HG03354 (cell line): ENCODE results near the gene MAP1A.

Experiments
- ATAC-seq: cut with Tn5 transposase; IDR thresholded peaks from one replicate; pipeline ENCODE4 v1.9.1; 2021; ENCODE audit warnings: mild to moderate bottlenecking; ENCODE audit not compliant: unreplicated experiment, poor library complexity, severe bottlenecking

The MAP1A gene

DNA sequence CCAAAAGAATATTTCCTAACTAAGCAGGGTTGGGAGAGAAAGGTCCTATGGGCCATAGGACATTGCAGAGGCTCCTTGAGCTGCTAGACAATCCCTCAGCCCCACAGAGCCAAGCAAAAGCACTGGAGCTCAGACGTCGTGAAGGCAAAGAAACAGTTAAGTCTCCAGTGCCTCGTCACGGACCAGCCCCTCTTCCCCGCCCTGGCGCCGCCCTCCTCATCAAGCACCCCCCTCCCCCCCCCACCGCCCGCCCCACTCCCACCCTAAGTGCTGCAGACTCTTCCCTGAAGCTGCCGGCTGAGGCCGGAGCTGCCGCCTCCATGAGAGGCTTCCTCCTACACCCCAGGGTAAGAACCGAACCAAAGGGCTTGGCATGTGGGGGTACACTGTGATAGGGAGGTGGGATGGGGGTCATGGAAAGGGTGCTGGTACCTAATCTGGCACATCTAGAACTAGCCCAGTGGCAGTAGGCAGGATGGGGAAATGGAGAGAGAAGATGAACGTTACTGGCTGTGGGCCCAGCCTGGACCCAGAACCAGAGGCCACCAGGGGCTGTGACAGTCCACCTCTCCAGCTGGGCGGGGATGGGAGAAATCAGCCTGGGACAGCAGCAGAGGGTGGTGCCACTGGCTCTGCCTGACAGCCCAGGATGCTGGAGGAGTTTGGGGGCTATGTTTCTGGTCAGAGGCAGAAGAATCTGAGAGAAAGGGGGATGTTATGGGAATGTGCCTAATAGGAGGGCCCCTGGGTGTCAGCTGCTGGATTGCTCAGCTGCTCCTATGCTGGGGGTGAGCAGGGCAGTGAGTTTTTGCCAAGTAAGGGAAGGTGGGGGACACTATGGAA lies at the start of gene MAP1A:
Gene MAP1A, plus strand, starts transcription at position 255 of the 843 bp plus-strand sequence. CDS start 3,866 bp downstream, outside the sequence.
- ATAC-seq: no peak

GRCh38 chr15:43469867-43470266 lies 47.5 kb upstream of the MAP1A start:
- no peak for ATAC-seq

DNA sequence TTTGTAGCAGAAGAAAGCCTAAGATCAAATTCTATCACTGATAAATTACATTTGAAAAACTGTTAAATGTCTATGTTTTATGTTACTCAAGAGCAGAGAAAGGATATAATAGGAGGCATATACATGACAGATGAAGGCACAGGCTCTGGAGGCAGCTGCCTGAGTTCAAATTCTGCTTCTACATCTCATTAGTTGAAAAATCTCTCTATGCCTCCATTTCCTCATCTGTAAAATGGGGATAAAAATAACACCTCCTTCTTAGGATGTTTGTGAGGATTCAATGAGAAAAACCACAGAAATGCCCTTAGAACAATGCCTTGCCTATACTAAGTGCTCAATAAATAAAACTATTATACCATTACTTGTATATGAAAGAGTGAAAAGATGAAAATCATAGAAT lies 45.4 kb upstream of the MAP1A start:
- no peak for ATAC-seq

DNA sequence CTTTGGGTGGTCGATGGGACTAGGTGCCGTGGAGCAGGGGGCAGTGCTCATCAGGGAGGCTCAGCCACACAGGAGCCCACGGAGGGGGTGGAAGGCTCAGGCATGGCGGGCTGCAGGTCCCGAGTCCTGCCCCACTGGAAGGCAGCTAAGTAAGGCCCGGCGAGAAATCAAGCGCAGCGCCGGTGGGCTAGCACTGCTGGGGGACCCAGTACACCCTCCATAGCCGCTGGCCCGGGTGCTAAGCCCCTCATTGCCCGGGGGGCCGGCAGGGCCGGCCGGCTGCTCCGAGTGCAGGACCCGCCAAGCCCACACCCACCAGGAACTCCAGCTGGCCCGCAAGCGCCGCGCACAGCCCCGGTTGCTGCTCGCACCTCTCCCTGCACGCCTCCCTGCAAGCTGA lies 43.5 kb upstream of the MAP1A start:
- no peak for ATAC-seq

GRCh38 chr15:43483297-43484128 lies 33.9 kb upstream of the MAP1A start:
- no peak for ATAC-seq

GRCh38 chr15:43484455-43484854 lies 33.0 kb upstream of the MAP1A start:
- ATAC-seq: no peak

- no peak for ATAC-seq
Measured at GRCh38 chr15:43487271-43487895, 30.0 kb upstream of the MAP1A start.

DNA sequence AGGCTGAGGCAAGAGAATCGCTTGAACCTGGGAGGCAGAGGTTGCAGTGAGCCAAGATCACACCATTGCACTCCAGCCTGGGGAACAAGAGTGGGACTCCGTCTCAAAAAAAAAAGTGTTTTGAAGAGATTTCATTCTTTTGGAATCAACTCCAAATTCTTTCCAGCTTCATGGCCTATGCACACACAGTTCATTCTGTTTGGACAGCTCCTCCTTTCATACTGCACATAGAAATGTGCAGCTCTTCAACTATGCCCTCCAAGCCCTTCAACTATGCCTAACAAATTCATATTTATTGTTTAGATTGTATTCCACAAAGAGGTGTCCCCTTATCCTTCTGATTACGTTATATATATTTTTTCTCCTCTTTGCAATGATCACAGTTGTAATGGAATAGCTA lies 28.6 kb upstream of the MAP1A start:
- ATAC-seq: no peak

GRCh38 chr15:43489191-43489590 lies 28.2 kb upstream of the MAP1A start:
- no peak for ATAC-seq

DNA sequence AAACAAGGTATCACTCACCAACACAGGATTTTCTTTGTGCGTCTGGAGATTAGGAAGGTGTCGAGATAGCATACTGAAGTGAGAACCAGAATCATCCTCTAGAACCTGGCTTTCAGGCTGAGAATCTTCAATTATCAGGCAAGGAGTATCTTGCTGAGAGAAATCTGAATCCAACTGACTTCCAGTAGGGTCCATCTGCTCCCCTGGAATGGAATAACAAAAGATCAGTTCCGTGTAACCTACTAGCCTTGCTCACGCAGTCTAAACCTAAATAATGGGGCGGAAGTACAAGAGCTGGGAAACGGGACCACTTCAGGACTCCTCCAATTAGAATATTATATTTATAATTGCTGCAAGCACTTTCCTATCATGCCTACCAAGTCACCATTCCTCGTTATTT lies 25.1 kb upstream of the MAP1A start:
- no peak for ATAC-seq

DNA sequence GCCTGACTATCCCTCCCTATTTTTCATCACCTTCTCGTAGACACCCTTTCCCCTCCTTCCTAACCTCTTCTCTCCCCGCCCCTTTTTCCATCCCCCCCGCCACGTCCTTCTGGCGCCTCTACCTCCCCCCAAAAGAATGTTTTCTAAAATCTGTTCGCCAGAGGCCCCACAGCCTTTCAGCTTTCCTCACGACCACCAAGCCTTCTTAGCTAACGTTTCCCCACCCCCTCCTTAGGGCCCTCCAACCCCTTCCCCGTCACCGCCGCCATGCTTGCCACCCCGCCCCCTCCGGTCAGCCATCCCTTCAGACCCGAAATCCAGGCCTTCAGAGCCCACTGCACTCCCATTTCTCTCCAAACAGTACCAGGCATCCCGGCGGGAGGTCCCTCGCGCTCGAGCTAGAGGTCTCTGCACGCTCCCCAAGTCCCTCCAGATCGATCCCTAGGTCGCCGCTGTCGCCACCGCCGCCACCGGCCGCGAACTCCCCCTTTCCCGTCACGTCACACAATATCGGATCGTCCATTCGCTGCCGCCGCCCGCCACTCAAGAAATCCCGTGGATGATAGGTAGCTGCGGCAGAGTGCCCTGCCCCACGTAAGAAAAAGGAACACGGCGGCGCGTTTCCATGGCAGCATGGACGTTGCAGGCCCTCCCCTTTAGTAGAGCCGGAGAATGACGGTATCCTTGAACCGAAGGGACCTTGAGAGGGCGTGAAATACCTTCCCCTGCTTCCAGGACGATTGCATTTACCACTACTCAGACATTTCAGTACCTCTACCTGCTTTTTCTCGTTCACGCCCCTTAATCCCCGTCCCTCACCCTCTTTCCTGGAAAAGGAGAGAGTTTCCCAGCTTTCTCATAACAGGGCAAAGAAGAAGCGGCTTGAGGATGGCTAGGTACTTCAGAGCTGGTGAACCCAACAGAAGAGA lies 24.5 kb upstream of the MAP1A start, which contains the start of gene TP53BP1:
Gene TP53BP1, minus strand, starts transcription at position 484 of the 929 bp plus-strand sequence. Its CDS starts 113 bp downstream, at position 371.
- peak; percentile 99 for ATAC-seq

- no peak for ATAC-seq
Measured at GRCh38 chr15:43493703-43494472, 23.5 kb upstream of the MAP1A start.

DNA sequence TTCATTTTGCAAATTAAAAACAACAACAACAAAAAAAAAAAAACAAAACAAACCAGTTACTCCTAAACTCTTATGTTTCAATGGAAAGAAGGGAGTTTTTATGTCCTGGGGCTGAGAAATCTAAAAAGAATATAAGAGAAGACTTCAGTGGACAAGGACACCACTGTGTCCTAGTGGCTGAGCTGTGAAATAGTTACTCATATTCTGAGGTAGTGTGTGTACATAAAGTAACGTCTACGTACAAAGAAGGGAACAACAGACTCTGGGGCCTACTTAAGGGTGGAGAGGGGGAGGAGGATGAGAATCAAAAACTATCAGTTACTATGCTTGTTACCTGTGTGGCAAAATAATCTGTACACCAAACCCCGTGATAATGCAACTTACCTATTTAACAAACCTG lies 18.4 kb upstream of the MAP1A start:
- no peak for ATAC-seq

DNA sequence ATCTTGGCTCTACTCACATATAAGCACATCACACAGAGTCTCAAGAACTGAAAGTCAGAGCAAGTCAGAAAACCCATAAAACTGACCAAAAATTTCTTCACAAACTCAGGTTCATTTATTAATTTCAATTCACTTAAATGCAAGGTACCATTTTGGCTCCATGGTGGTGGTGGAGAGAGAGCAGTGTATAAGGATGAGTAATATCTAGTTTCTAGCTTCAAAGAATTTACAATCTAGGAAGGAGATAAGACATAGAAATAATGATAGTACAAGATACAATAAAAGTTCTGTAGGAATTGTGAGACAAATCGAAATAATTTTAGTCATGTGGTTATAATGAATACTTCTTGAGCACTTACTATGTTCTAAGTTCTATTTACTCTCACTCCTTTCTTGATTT lies 17.8 kb upstream of the MAP1A start:
- no peak for ATAC-seq

DNA sequence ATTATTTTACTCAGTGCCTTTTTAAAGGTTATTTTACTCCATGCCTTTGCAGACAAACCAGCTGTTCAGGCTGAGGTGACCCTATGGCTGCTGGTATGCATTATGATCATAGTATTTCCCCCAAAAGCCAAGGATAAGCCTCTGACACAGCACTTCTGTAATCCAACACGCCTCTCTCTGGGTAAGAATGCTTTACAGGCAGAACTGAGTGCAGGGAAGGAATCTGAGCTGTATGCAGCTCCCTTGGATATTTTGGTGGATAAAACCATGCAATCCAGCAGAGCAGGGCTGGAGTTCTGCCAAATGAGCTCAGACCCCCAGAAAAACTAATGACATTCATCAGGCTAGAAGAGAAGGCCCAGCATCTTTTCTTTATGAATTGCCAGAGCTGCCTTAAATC lies 11.7 kb upstream of the MAP1A start:
- no peak for ATAC-seq

- ATAC-seq: no peak
Measured at GRCh38 chr15:43508421-43508820, 9.0 kb upstream of the MAP1A start.

- no peak for ATAC-seq
Measured at GRCh38 chr15:43508991-43509659, 8.3 kb upstream of the MAP1A start.

- ATAC-seq: no peak
Measured at GRCh38 chr15:43509660-43510199, 7.7 kb upstream of the MAP1A start.
